GM13977 (cell line): ENCODE results near the gene ST6GALNAC3.
"Not testable (repeated sequence)": the region's sequence is repeated elsewhere in the genome, so short reads cannot be mapped to it uniquely, and the experiment has no call there.

Source experiments
- DNase-seq: peaks from one replicate; pipeline ENCODE4 v3.0.0; 2012; ENCODE audit warnings: low spot score
- CTCF ChIP-seq: IDR thresholded peaks from 2 replicates; pipeline ENCODE4 v1.5.1; 2012; ENCODE audit warnings: mild to moderate bottlenecking, control low read depth; ENCODE audit not compliant: insufficient read depth; ENCODE audit errors: extremely low read depth, missing control alignments
- in situ Hi-C: fragments of 300-500 bp; cut with MboI; formaldehyde crosslinking; loops from one replicate; pipeline ENCODE4 v1.12.0; 2022; ENCODE audit warnings: low sequenced_read_pairs, low pct_unique_long_range_greater_than_20kb, mixed read lengths, inconsistent platforms; ENCODE audit not compliant: unreplicated experiment

The ST6GALNAC3 gene

GRCh38 chr1:76239470-76239918 is 164.9 kb downstream of the ST6GALNAC3 start:
- no peak for TF ChIP-seq CTCF
- DNase-seq, result no peak

DNA sequence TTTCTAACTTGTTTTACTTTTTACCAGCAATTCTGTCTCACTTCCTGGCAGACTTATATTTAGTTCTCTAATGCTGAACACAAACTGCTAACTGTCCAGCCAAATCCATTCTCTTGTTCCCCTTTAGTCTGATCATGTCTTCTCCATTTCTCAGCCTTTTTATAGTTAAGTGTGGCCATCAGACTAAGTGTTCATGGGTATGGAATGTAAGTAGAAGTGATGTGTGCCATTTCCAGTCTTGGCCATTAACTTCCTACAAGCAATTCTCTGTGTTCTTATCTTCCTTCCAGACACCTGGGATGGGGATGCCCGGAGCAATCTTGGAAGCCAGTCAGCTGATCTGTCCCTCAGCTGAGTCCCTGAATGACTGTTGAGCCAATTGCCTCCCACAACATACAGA is 165.8 kb downstream of the ST6GALNAC3 start:
- no peak for TF ChIP-seq CTCF
- in situ Hi-C loops, result no loop called here
- DNase-seq, result no peak

More at GRCh38 chr1:76239470-76239918, 164.9 kb downstream of the ST6GALNAC3 start:
- in situ Hi-C loops, result no loop called here

- DNase-seq, in situ Hi-C loops: not testable (repeated sequence)
Measured at GRCh38 chr1:76242587-76242986, 168.0 kb downstream of the ST6GALNAC3 start.

- in situ Hi-C loops, result no loop called here
- no peak for TF ChIP-seq CTCF
- no peak for DNase-seq
Measured at GRCh38 chr1:76247261-76247852, 172.8 kb downstream of the ST6GALNAC3 start.

DNA sequence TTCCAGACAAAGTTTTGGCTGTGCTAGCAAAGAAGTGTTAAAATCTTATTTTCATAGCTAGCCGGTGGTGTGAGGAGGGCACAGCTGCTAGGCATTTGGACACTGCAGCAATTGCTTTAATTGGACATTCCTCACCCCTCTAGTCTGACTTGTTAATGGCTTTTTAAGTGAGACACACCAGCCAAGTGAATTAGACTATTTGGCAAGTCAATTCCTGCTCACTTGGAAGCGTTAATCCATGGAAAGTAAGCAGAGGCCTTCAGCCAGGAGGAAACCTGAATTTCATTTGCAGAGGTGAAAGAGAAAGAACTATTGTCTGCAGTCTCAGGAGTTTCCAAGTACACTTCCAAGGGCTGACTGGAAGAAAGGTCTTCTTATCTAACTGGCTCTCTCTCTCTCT is 175.7 kb downstream of the ST6GALNAC3 start:
- no peak for DNase-seq
- no peak for TF ChIP-seq CTCF
- in situ Hi-C loops, result no loop called here

DNA sequence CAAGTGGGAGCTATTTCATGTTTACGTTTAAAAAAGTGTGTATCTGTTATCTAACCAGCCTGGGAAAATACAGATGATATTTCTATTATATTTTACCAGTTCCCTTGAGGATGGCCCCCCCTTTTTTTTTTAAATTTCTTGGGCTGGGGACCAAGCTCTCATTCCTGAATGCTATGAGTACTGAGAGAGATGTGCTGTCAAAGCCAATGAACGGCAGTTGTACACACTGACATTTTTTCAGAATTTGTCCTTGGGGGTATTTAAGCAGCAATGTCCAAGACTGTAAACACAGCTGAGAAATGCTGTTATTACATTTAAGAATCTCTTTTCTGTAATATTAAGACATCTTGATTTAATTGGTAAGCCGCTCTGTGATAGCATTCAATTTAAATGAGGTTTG is 177.9 kb downstream of the ST6GALNAC3 start:
- in situ Hi-C loops, result no loop called here
- DNase-seq, result no peak
- TF ChIP-seq CTCF, result no peak

DNA sequence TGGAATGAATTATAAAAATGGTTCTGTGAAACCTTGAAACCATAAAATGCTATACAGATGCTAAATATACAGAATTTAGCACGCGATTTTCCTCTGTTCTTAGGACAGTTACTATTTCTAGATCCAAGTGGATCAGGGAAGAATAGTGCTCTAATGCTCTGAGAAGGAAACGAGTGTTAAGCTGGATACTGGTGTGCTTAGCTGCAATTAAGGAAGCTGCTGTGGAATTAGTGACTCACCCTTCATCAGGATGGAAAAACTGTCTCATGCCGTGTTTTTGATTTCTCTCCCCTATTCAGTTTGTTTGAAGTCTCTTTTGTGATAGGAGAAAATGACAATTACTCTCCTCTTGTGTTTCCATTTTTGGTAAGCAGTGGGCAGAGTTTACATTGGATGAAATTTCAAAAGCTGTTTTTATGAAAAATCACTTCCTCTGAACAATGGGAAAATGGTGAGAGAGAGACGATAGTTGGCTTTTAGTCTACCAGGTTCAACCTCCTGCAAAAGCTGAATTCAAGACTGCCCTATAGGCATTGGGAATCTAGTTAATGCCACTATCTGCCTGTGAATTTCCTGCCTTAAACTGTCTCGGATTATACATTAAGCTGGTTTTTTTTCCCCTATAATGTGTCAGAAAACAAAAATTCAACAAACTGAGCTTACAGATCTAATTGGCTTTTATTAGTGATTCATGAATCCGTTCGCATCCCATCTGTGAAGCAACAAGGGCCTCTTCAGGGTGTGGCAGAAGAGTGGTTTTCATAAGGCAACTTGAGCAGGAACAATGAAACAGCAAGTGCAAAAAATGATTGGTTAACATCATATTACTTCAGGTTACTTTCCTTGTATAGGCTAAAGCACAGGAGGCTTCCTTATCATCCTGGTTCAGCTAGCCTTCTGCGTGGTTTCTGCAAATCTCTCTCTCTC is 179.8 kb downstream of the ST6GALNAC3 start:
- no peak for DNase-seq
- no peak for TF ChIP-seq CTCF
- in situ Hi-C loops, result no loop called here
